Omental fat pad (tissue), 4 donors: ENCODE data around the gene POGZ. TPM values are rescaled to one million over a fixed set of nuclear protein-coding genes. Genes with fewer than 3 reads are reported as not detected.
"Not testable (repeated sequence)": the region's sequence is repeated elsewhere in the genome, so short reads cannot be mapped to it uniquely, and the experiment has no call there.

Experiments used
- ATAC-seq: fragments of 150-250 bp; one replicate; pipeline ENCODE4 v1.9.1; 2016; ENCODE audit warnings: mild to moderate bottlenecking, moderate library complexity; ENCODE audit not compliant: low FRiP score
- DNase-seq: peaks from one replicate; pipeline ENCODE4 v3.0.0-alpha.2; 2019; ENCODE audit warnings: low spot score
- CTCF ChIP-seq, 3 donors: fragments of 450-650 bp; IDR thresholded peaks; one replicate each; pipeline ENCODE4 v1.5.1; 2016 to 2017; ENCODE audit warnings: antibody characterized with exemption in 3 of 3, mild to moderate bottlenecking in 3 of 3, moderate library complexity in 2 of 3
- total RNA-seq, 4 donors: library from RNA; depleted of rRNA; stranded (reverse); fragments of >200 nt; gene quantifications; one replicate each; pipeline ENCODE4 v1.1.0, GENCODE V29; 2016

POGZ gene
- total RNA-seq, 4 donors from 2014 or later, result 32.9 to 60.8 (median 40.1) TPM

DNA sequence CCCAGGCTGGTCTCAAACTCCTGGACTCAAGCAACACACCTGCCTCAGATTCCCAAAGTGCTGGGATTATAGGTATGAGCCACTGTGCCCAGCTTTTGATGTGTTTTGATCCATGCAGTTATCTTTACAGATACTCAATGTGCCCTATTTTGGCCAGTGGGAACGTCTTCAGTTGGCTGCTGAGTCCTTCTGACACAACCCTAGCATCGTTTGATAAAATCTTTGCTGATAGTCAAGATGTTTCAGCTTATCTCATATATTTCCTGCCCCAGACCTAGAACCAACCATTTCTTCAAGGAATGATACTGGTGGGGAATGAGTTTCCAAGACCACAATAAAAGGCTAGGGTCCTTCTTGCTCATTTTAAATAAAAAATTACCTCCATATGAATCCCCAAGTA is 11.6 kb downstream of the POGZ start:
- DNase-seq (no peak), ATAC-seq (no peak)
- TF ChIP-seq CTCF (IDR thresholded peaks at IDR 0.05), result no peak

DNA sequence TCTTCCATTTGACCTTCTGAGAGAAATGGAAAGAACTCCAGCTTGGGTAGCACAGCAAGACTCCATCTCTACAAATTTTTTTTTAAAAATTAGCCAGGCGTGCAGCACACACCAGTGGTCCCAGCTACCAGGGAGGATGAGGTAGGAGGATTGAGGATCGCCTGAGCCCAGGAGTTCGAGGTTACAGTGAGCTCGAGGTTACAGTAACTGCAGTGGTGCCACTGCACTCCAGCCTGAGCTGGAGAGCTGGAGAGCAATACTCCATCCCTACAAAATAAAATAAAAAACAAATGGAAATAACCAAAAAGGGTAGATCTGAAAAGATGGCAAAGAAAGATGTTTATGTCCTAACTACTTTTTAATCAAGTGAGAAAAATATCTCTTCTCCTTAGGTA is 14.5 kb downstream of the POGZ start:
- ATAC-seq, result no peak
- no peak for TF ChIP-seq CTCF (IDR thresholded peaks at IDR 0.05)
- no peak for DNase-seq

DNA sequence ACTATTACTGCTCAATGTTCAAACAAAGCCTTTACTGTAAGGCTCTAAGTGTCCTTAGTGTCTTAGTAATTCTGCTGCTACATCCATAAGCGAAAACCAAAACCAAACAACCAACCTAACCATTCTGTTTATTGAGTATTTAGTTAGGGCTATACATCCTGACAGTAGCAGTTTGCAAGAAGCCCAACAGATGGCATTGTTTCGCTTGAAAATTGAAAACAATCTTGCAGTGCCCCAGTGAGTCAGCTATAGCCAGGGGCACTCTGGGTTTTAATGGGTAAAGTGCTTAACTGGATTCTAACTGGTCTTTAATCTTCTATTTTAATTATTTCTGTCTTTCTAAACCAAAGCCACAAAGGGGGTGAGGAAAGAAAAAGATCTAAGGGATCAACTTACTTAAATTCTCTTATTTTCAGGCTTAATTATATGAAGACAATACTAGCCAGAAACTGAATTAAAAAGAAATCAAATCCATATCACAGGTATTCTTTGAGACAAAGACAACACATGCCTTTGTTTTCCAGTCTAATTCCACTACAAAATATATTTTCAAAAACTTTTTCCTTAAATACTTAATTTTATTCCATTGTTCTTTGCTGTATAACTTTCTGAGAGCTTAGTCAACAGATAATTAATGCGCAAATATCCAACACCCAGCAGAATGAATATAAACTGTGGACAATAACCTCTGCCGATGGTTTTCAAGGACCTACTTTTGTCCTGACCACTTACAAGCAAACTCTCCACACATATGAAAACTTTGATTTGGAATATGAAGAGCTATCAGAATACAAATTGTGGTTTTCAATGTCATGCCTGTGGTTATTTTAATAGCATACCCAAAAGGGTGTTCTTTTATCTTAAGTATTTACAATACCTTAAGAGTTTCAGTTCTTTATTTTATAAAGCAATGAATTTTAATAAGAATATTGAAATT is 15.2 kb downstream of the POGZ start:
- ATAC-seq (peak; percentile 78), DNase-seq (peak; percentile 41)
- TF ChIP-seq CTCF (IDR thresholded peaks at IDR 0.05), result peak in 2 of 3 donors; percentile 22 to 35

- not testable (repeated sequence) for DNase-seq, ATAC-seq
These were observed 21.9 kb downstream of the POGZ start for GRCh38 chr1:151437396-151437795.

GRCh38 chr1:151436985-151437384 is 22.3 kb downstream of the POGZ start:
- TF ChIP-seq CTCF (IDR thresholded peaks at IDR 0.05), result no peak
- no peak for DNase-seq
- no peak for ATAC-seq

- no peak for TF ChIP-seq CTCF (IDR thresholded peaks at IDR 0.05)
- no peak for DNase-seq
- ATAC-seq, result no peak
These were observed 24.1 kb downstream of the POGZ start for GRCh38 chr1:151435174-151435573.

DNA sequence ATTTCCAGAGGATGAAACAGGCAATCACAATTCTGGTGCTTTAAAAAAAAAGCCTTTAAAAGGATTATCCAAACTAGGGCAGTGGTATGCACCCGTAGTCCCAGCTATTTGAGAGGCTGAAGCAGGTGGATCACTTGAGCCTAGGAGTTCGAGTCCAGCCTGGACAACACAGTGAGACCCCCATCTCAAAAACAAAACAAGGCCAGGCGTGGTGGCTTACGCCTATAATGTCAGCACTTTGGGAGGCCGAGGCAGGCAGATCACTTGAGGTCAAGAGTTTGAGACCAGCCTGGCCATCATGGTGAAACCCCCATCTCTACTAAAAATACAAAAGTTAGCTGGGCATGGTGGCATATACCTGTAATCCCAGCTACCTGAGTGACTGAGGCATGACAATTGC is 25.5 kb downstream of the POGZ start:
- ATAC-seq, DNase-seq: not testable (repeated sequence)

DNA sequence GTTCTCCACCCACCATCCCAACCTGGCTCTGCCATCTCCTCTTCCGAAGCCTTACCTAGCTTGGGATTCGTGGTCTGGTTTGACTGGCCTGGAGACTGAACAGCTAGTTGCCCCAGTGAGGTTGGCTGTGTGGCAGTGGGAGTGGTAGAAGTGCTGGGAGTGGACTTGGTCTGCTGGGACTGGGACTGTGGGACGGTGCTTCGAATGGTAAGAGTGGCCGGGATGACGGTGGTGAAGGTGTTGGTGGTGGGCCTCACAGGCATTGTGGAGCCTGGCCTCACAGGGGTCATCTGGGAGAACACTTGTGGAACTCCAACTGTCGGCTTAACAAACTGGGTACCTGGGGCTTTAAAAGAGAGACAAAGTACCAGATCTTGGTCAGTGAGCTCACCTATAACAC is 31.2 kb downstream of the POGZ start:
- DNase-seq, result no peak
- no peak for TF ChIP-seq CTCF (IDR thresholded peaks at IDR 0.05)
- no peak for ATAC-seq
